Ovary (tissue), 3 donors: Measurements from ENCODE around the gene SCLT1.

Experiments
- CTCF ChIP-seq, 3 donors: fragments of 450-650 bp in 2 of 3; fragments of 200-600 bp in 1 of 3; IDR thresholded peaks; one replicate each; pipeline versions ENCODE4 v1.5.1 to v1.8.0; 2016 to 2022; ENCODE audit warnings: antibody characterized with exemption in 3 of 3, mild to moderate bottlenecking in 1 of 3
- EP300 ChIP-seq: sonication (generic); formaldehyde crosslinking; IDR thresholded peaks from one replicate; pipeline ENCODE4 v1.6.1; 2017; ENCODE audit warnings: antibody characterized with exemption
- POLR2A ChIP-seq: fragments of 450-650 bp; IDR thresholded peaks from one replicate; pipeline ENCODE4 v1.6.1; 2017; ENCODE audit warnings: antibody characterized with exemption, mild to moderate bottlenecking, moderate library complexity
- donor health status: DM: no; HTN: no; CAD: no.

GRCh38 chr4:128835498-128836222 is 257.7 kb downstream of the SCLT1 start:
- TF ChIP-seq CTCF (IDR thresholded peaks at IDR 0.05), result no peak
- TF ChIP-seq EP300, result no peak
- no peak for TF ChIP-seq POLR2A
